IMR-90 (cell line): ENCODE results near the gene DSP.

ENCODE experiments used
- BHLHE40 ChIP-seq: fragments of 150-350 bp; IDR thresholded peaks from 2 replicates; pipeline ENCODE4 v1.6.1; 2016; ENCODE audit warnings: mild to moderate bottlenecking, low read depth, low read length
- CEBPB ChIP-seq: IDR thresholded peaks from 2 replicates; pipeline ENCODE4 v1.6.1; 2012; ENCODE audit warnings: low read depth, low read length, improper control_type of control experiment
- ELK1 ChIP-seq: fragments of 150-350 bp; IDR thresholded peaks from 2 replicates; pipeline ENCODE4 v1.6.1; 2016; ENCODE audit warnings: low read depth, mild to moderate bottlenecking, low read length, moderate library complexity, borderline replicate concordance
- MAZ ChIP-seq: IDR thresholded peaks from 2 replicates; pipeline ENCODE4 v1.6.1; 2012; ENCODE audit warnings: low read depth, mild to moderate bottlenecking, low read length, improper control_type of control experiment, moderate library complexity, borderline replicate concordance
- NFE2L2 ChIP-seq: fragments of 150-350 bp; IDR thresholded peaks from 2 replicates; pipeline ENCODE4 v1.6.1; 2016; ENCODE audit warnings: low read depth, mild to moderate bottlenecking, low read length
- POLR2A ChIP-seq: IDR thresholded peaks from 2 replicates; pipeline ENCODE4 v1.6.1; 2012; ENCODE audit warnings: mild to moderate bottlenecking, low read depth, low read length
- RCOR1 ChIP-seq: IDR thresholded peaks from 2 replicates; pipeline ENCODE4 v1.6.1; 2012; ENCODE audit warnings: mild to moderate bottlenecking, low read length, improper control_type of control experiment; ENCODE audit not compliant: insufficient replicate concordance
- SMC3 ChIP-seq: fragments of 150-350 bp; IDR thresholded peaks from 2 replicates; pipeline ENCODE4 v1.6.1; 2016; ENCODE audit warnings: low read depth, mild to moderate bottlenecking, antibody characterized with exemption, low read length, moderate library complexity
- TF ChIP-seq, protein P1 (sequence below): conservative IDR thresholded peaks from 2 replicates; pipeline ENCODE4 v1.5.1; 2012; ENCODE audit warnings: mild to moderate bottlenecking, low read depth, low read length, improper control_type of control experiment

GRCh38 chr6:7569082-7569481 is 27.6 kb downstream of the DSP start:
- TF ChIP-seq BHLHE40 (no peak), RCOR1 (no peak), SMC3 (no peak), POLR2A (no peak), CEBPB (no peak), ELK1 (no peak), NFE2L2 (no peak), MAZ (no peak)
- TF ChIP-seq, protein P1, sequence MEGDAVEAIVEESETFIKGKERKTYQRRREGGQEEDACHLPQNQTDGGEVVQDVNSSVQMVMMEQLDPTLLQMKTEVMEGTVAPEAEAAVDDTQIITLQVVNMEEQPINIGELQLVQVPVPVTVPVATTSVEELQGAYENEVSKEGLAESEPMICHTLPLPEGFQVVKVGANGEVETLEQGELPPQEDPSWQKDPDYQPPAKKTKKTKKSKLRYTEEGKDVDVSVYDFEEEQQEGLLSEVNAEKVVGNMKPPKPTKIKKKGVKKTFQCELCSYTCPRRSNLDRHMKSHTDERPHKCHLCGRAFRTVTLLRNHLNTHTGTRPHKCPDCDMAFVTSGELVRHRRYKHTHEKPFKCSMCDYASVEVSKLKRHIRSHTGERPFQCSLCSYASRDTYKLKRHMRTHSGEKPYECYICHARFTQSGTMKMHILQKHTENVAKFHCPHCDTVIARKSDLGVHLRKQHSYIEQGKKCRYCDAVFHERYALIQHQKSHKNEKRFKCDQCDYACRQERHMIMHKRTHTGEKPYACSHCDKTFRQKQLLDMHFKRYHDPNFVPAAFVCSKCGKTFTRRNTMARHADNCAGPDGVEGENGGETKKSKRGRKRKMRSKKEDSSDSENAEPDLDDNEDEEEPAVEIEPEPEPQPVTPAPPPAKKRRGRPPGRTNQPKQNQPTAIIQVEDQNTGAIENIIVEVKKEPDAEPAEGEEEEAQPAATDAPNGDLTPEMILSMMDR = no peak
